Loucy (cell line): ENCODE results near the gene GLT6D1.

Source experiments
- EZH2phosphoT487 ChIP-seq: fragments of 200-600 bp; IDR thresholded peaks from 2 replicates; pipeline ENCODE4 v1.6.1; 2018; ENCODE audit warnings: antibody characterized with exemption, mild to moderate bottlenecking, moderate library complexity, borderline replicate concordance
- TF ChIP-seq, protein P1 (sequence below): fragments of 200-600 bp; sonication (generic); conservative IDR thresholded peaks from 2 replicates; pipeline ENCODE4 v1.5.1; 2014; ENCODE audit warnings: mild to moderate bottlenecking, antibody characterized with exemption, low read length

DNA sequence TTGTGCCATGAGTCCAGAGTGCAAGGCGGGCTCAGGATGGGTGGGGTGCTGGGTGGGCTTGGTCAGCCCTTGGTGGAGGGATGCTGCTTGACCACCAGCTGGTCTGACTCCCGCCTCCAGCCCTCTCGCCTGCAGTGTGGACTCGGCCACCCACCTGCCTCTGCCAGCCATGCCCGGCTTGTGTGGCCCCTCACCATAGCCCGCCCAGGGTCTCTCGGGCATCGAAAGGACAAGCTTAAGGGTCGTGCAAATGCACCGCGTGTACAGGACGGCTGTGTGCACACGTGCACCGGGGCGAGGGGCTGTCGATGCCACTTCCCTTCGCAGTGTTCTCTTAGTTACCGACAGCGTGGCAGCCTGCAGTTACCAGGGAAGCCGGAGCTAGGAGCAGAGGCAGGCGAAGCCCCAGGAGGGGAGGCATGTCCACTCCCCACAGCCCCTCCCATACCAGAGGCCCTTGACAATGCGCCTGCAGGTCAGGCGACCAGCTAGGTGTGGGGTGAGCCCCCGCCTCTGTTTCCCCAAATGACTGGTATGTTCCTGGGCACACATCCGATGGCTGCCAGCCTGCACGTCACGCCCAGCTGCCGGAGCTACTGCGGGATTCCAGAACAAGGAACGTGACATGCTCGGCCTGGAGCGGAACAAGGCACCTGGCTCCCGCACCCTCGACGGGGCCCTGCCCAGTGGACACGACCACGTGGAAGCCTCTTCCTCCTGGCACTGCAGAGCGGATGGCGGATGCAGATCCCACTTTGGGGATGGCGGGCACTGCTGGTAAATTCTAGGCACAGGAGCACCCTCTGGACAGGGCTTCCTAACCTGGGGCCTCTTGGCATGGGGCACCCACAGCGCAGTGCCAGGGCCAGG is 31.6 kb upstream of the GLT6D1 start:
- TF ChIP-seq, protein P1, sequence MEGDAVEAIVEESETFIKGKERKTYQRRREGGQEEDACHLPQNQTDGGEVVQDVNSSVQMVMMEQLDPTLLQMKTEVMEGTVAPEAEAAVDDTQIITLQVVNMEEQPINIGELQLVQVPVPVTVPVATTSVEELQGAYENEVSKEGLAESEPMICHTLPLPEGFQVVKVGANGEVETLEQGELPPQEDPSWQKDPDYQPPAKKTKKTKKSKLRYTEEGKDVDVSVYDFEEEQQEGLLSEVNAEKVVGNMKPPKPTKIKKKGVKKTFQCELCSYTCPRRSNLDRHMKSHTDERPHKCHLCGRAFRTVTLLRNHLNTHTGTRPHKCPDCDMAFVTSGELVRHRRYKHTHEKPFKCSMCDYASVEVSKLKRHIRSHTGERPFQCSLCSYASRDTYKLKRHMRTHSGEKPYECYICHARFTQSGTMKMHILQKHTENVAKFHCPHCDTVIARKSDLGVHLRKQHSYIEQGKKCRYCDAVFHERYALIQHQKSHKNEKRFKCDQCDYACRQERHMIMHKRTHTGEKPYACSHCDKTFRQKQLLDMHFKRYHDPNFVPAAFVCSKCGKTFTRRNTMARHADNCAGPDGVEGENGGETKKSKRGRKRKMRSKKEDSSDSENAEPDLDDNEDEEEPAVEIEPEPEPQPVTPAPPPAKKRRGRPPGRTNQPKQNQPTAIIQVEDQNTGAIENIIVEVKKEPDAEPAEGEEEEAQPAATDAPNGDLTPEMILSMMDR = no peak
- no peak for TF ChIP-seq EZH2phosphoT487
